CD14-positive monocyte (primary cell): ENCODE data around the gene TAP2. TPM values are rescaled to one million over a fixed set of nuclear protein-coding genes. Genes with fewer than 3 reads are reported as not detected.

Experiments used
- DNase-seq, 3 donors: peaks; one replicate each; pipeline ENCODE4 v3.0.0-alpha.2; 2011 to 2022
- H2AFZ ChIP-seq: 2 replicates; pipeline ENCODE4 v1.6.0; 2012; ENCODE audit warnings: mild to moderate bottlenecking, low read depth, low read length, inconsistent platforms; ENCODE audit not compliant: insufficient read depth, poor library complexity, severe bottlenecking
- H3K27ac ChIP-seq, 2 donors: 1 replicate in 1 of 2; 2 replicates in 1 of 2; pipeline ENCODE4 v1.5.1; 2012 to 2013; ENCODE audit warnings: low read length in 2 of 2, control low read depth in 1 of 2, inconsistent platforms in 1 of 2, low read depth in 1 of 2, mild to moderate bottlenecking in 1 of 2
- H3K27me3 ChIP-seq, 2 donors: one replicate each; pipeline versions ENCODE4 v1.6.0 to v1.6.1; 2011 to 2013; ENCODE audit warnings: low read length in 2 of 2; ENCODE audit not compliant: control insufficient read depth in 2 of 2, insufficient read depth in 2 of 2
- H3K36me3 ChIP-seq, 2 donors: replicated peaks in 1 of 2; 1 replicate in 1 of 2; 2 replicates in 1 of 2; pipeline versions ENCODE4 v1.5.1 to v1.6.1; 2012 to 2013; ENCODE audit warnings: low read length in 2 of 2, control low read depth in 1 of 2, inconsistent platforms in 1 of 2, mild to moderate bottlenecking in 1 of 2; ENCODE audit not compliant: insufficient read depth in 2 of 2, control insufficient read depth in 1 of 2
- H3K4me1 ChIP-seq, 2 donors: 1 replicate in 1 of 2; 2 replicates in 1 of 2; pipeline versions ENCODE4 v1.5.1 to v1.6.1; 2012 to 2013; ENCODE audit warnings: low read length in 2 of 2, control low read depth in 1 of 2, inconsistent platforms in 1 of 2, mild to moderate bottlenecking in 1 of 2, moderate library complexity in 1 of 2; ENCODE audit not compliant: insufficient read depth in 2 of 2, control insufficient read depth in 1 of 2
- H3K4me2 ChIP-seq: replicated peaks from 2 replicates; pipeline ENCODE3; 2012; ENCODE audit warnings: low read length, moderate library complexity, mild to moderate bottlenecking; ENCODE audit not compliant: poor library complexity, severe bottlenecking; ENCODE audit errors: extremely low read depth
- H3K4me3 ChIP-seq, 3 experiments: fragments of 200-600 bp in 1 of 3; sonication (generic) in 1 of 3; replicated peaks in 1 of 3; 1 replicate in 2 of 3; 2 replicates in 1 of 3; pipeline ENCODE4 v1.5.1; 2011 to 2013; ENCODE audit warnings: low read length in 3 of 3, mild to moderate bottlenecking in 3 of 3, control low read depth in 2 of 3, low read depth in 2 of 3, inconsistent platforms in 1 of 3, moderate library complexity in 1 of 3
- H3K79me2 ChIP-seq: 2 replicates; pipeline ENCODE4 v1.6.0; 2012; ENCODE audit warnings: mild to moderate bottlenecking, control low read depth, inconsistent platforms, low read length, moderate library complexity; ENCODE audit not compliant: insufficient read depth
- H3K9ac ChIP-seq: 2 replicates; pipeline ENCODE4 v1.6.0; 2017; ENCODE audit warnings: low read length, mild to moderate bottlenecking; ENCODE audit not compliant: insufficient read depth, poor library complexity, severe bottlenecking
- H3K9me3 ChIP-seq, 2 donors: replicated peaks in 1 of 2; 1 replicate in 1 of 2; 2 replicates in 1 of 2; pipeline versions ENCODE4 v1.5.1 to v1.6.1; 2012 to 2013; ENCODE audit warnings: low read length in 2 of 2, control low read depth in 1 of 2; ENCODE audit not compliant: control insufficient read depth in 1 of 2, insufficient read depth in 1 of 2
- H4K20me1 ChIP-seq: 2 replicates; pipeline ENCODE4 v1.6.0; 2012; ENCODE audit warnings: mild to moderate bottlenecking, low read length, control low read depth, moderate library complexity; ENCODE audit not compliant: insufficient read depth
- H3K27ac Mint-ChIP-seq, 7 donors: one replicate each; pipeline ENCODE4 v1.8.0; 2020; ENCODE audit warnings: mild to moderate bottlenecking in 7 of 7, mixed read lengths in 7 of 7, moderate library complexity in 6 of 7, inconsistent platforms in 2 of 7
- H3K27me3 Mint-ChIP-seq, 3 donors: one replicate each; pipeline ENCODE4 v1.8.0; 2021 to 2022; ENCODE audit warnings: low read depth in 3 of 3, mild to moderate bottlenecking in 3 of 3, mixed read lengths in 3 of 3, moderate library complexity in 3 of 3, inconsistent platforms in 1 of 3
- H3K36me3 Mint-ChIP-seq, 2 donors: one replicate each; pipeline ENCODE4 v1.8.0; 2020; ENCODE audit warnings: mixed read lengths in 2 of 2, inconsistent platforms in 1 of 2, mild to moderate bottlenecking in 1 of 2
- H3K4me1 Mint-ChIP-seq: one replicate; pipeline ENCODE4 v1.8.0; 2020; ENCODE audit warnings: mild to moderate bottlenecking, mixed read lengths
- H3K4me3 Mint-ChIP-seq, 2 donors: one replicate each; pipeline ENCODE4 v1.8.0; 2020; ENCODE audit warnings: mild to moderate bottlenecking in 2 of 2, mixed read lengths in 2 of 2, moderate library complexity in 1 of 2
- H3K9me3 Mint-ChIP-seq, 7 donors: one replicate each; pipeline ENCODE4 v1.8.0; 2020 to 2022; ENCODE audit warnings: mixed read lengths in 7 of 7, mild to moderate bottlenecking in 6 of 7, moderate library complexity in 6 of 7, inconsistent platforms in 2 of 7
- CTCF ChIP-seq: fragments of 200-600 bp; IDR thresholded peaks from one replicate; pipeline ENCODE4 v1.8.0; 2022; ENCODE audit warnings: antibody characterized with exemption, mild to moderate bottlenecking
- WGBS: methylation state at CpG from one replicate; pipeline ENCODE4 v1.1.5; 2013; ENCODE audit warnings: missing lambda C conversion rate; ENCODE audit not compliant: insufficient coverage; 5-methylcytosine and 5-hydroxymethylcytosine counted together
- intact Hi-C, 2 donors: fragments of 100-400 bp; cut with micrococcal nuclease; formaldehyde crosslinking; loops; one replicate each; pipeline versions ENCODE4 v1.15.0 to v1.15.1; 2023
- polyA plus RNA-seq, 3 donors: library from polyadenylated mRNA; depleted of rRNA in 1 of 3; unstranded in 2 of 3; stranded (reverse) in 1 of 3; fragments of 300-500 nt in 2 of 3; fragments of >200 nt in 1 of 3; fragmentation: Illumina TruSeq in 2 of 3; gene quantifications; 1 replicate in 2 of 3; 2 replicates in 1 of 3; pipeline ENCODE4 v1.2.3, GENCODE V29; 2012 to 2021

TAP2 gene
- polyA plus RNA-seq, 3 donors = 12.6 to 48.7 (median 25.9) TPM

GRCh38 chr6:32839356-32839755, 817 bp upstream of the TAP2 start:
- intact Hi-C loops = loop anchor here (2.0 to 5.0 kb wide), 2 partner anchors 13 to 33 kb away; partner anchors contain the start of gene TAP1 (in 1 of the 2)
- Mint-ChIP-seq H3K9me3 (no peaks in the 10 kb centered on the region), H3K27ac (peak overlapping the region; percentile 4 to 94 (median 85)), H3K27me3 (no peaks in the 10 kb centered on the region), H3K36me3 (peaks cover 61 to 62% of the 10 kb centered on the region in 2 donors), H3K4me1 (peaks cover 56% of the 10 kb centered on the region), H3K4me3 (no peak overlapping the region)
- no peak overlapping the region for H3K9ac ChIP-seq
- H3K9me3 ChIP-seq = no peaks in the 10 kb centered on the region
- H4K20me1 ChIP-seq = peaks cover 19% of the 10 kb centered on the region
- 95% methylated on average over 11 of the region's 15 CpGs for WGBS
- H3K27ac ChIP-seq = peak overlapping the region; percentile 82 to 86
- H3K4me2 ChIP-seq = no peak overlapping the region
- peaks cover 44 to 61% of the 10 kb centered on the region in 2 donors for H3K36me3 ChIP-seq
- H3K4me3 ChIP-seq = no peak overlapping the region
- no peak for DNase-seq
- no peaks in the 10 kb centered on the region for H3K27me3 ChIP-seq
- H3K4me1 ChIP-seq = peaks cover 34 to 52% of the 10 kb centered on the region in 2 donors
- no peak overlapping the region for H2AFZ ChIP-seq
- TF ChIP-seq CTCF = no peak
- H3K79me2 ChIP-seq = peaks cover 51% of the 10 kb centered on the region

GRCh38 chr6:32837651-32838113, 857 bp downstream of the TAP2 start:
- Mint-ChIP-seq H3K36me3 (peaks cover 74 to 75% of the 10 kb centered on the region in 2 donors), H3K4me1 (peaks cover 52% of the 10 kb centered on the region), H3K4me3 (peak overlapping the region; percentile 87 to 89), H3K27me3 (no peaks in the 10 kb centered on the region), H3K9me3 (no peaks in the 10 kb centered on the region), H3K27ac (peak overlapping the region; percentile 41 to 94 (median 87))
- Histone ChIP-seq H2AFZ (peak overlapping the region; percentile 84), H3K27ac (peak overlapping the region; percentile 82 to 86), H3K79me2 (peaks cover 34% of the 10 kb centered on the region), H3K27me3 (no peaks in the 10 kb centered on the region), H3K4me3 (peak overlapping the region; percentile 71 to 91 (median 78)), H3K4me1 (peaks cover 26 to 41% of the 10 kb centered on the region in 2 donors), H3K4me2 (peak overlapping the region; percentile 96), H3K9me3 (no peaks in the 10 kb centered on the region), H4K20me1 (peaks cover 20% of the 10 kb centered on the region), H3K9ac (peak overlapping the region; percentile 79), H3K36me3 (peaks cover 58 to 77% of the 10 kb centered on the region in 2 donors)
- intact Hi-C loops = loop anchor here (1.0 to 5.0 kb wide), 3 partner anchors 15 to 35 kb away; partner anchors contain the start of gene TAP1 (in 1 of the 2)
- no peak for TF ChIP-seq CTCF
- 25% methylated on average over 10 of the region's 12 CpGs for WGBS
- DNase-seq = no peak
